SK-N-SH treated with all-trans-retinoic acid at 6 μM for 48 hours (cell line): ENCODE results near the gene PTPRN2.

Source experiments
- ATAC-seq: fragments of 200-7000 bp; cut with Tn5 transposase; 3 replicates; pipeline ENCODE4 v1.9.1; 2020; ENCODE audit warnings: mild to moderate bottlenecking, moderate library complexity
- ARNTL ChIP-seq: fragments of 450-650 bp; formaldehyde crosslinking; IDR thresholded peaks from 2 replicates; pipeline ENCODE4 v1.5.0; 2020; ENCODE audit warnings: low read depth, mild to moderate bottlenecking, moderate library complexity, borderline replicate concordance
- BACH2 ChIP-seq: fragments of 250-450 bp; sonication (Bioruptor Pico); IDR thresholded peaks from 2 replicates; pipeline ENCODE4 v1.9.0; 2021; ENCODE audit warnings: mild to moderate bottlenecking, borderline replicate concordance
- CSDC2 ChIP-seq: fragments of 250-450 bp; sonication (Bioruptor Pico); IDR thresholded peaks from 2 replicates; pipeline ENCODE4 v1.5.0; 2020; ENCODE audit warnings: mild to moderate bottlenecking, moderate library complexity
- ESRRG ChIP-seq: fragments of 250-450 bp; sonication (Bioruptor Pico); IDR thresholded peaks from 2 replicates; pipeline ENCODE4 v1.6.1; 2021; ENCODE audit warnings: mild to moderate bottlenecking
- GLIS3 ChIP-seq: fragments of 250-450 bp; sonication (Bioruptor Pico); IDR thresholded peaks from 2 replicates; pipeline ENCODE4 v1.5.0; 2020; ENCODE audit warnings: mild to moderate bottlenecking, moderate library complexity
- ISL1 ChIP-seq: fragments of 250-450 bp; sonication (Bioruptor Pico); IDR thresholded peaks from 2 replicates; pipeline ENCODE4 v2.1.2; 2022; ENCODE audit warnings: mild to moderate bottlenecking, moderate library complexity
- OSR1 ChIP-seq: fragments of 250-450 bp; sonication (Bioruptor Pico); IDR thresholded peaks from 2 replicates; pipeline ENCODE4 v1.8.0; 2022; ENCODE audit warnings: moderate library complexity, mild to moderate bottlenecking, inconsistent platforms
- PPARA ChIP-seq: fragments of 250-450 bp; sonication (Bioruptor Pico); IDR thresholded peaks from 2 replicates; pipeline ENCODE4 v1.5.0; 2020; ENCODE audit warnings: mild to moderate bottlenecking, borderline replicate concordance
- RARB ChIP-seq: fragments of 250-450 bp; sonication (Bioruptor Pico); IDR thresholded peaks from 2 replicates; pipeline ENCODE4 v1.8.0; 2021; ENCODE audit warnings: mild to moderate bottlenecking, moderate library complexity
- SNAI2 ChIP-seq: fragments of 250-450 bp; sonication (Bioruptor Pico); IDR thresholded peaks from 2 replicates; pipeline ENCODE4 v1.5.0; 2020; ENCODE audit warnings: mild to moderate bottlenecking, moderate library complexity
- TCF4 ChIP-seq: fragments of 250-450 bp; sonication (Bioruptor Pico); IDR thresholded peaks from 2 replicates; pipeline ENCODE4 v1.8.0; 2021; ENCODE audit warnings: mild to moderate bottlenecking, moderate library complexity, borderline replicate concordance
- TOX ChIP-seq: fragments of 250-450 bp; sonication (Bioruptor Pico); IDR thresholded peaks from 2 replicates; pipeline ENCODE4 v1.8.0; 2021; ENCODE audit warnings: mild to moderate bottlenecking, moderate library complexity, borderline replicate concordance
- ZC3H10 ChIP-seq: fragments of 250-450 bp; sonication (Bioruptor Pico); IDR thresholded peaks from 2 replicates; pipeline ENCODE4 v1.5.1; 2021; ENCODE audit warnings: mild to moderate bottlenecking, moderate library complexity
- ZFP30 ChIP-seq: fragments of 450-650 bp; formaldehyde crosslinking; IDR thresholded peaks from 2 replicates; pipeline ENCODE4 v1.5.0; 2022; ENCODE audit warnings: mild to moderate bottlenecking, moderate library complexity
- ZNF565 ChIP-seq: fragments of 450-650 bp; formaldehyde crosslinking; conservative IDR thresholded peaks from 2 replicates; pipeline ENCODE4 v1.5.0; 2020; ENCODE audit warnings: low read depth, mild to moderate bottlenecking, moderate library complexity
- TF ChIP-seq, protein P1 (sequence below): fragments of 250-450 bp; sonication (Bioruptor Pico); IDR thresholded peaks from 2 replicates; pipeline ENCODE4 v1.5.0; 2020; ENCODE audit warnings: mild to moderate bottlenecking, moderate library complexity
- TF ChIP-seq, protein P2 (sequence below): fragments of 250-450 bp; sonication (Bioruptor Pico); IDR thresholded peaks from 2 replicates; pipeline ENCODE4 v1.8.0; 2020; ENCODE audit warnings: mild to moderate bottlenecking, moderate library complexity, borderline replicate concordance
- TF ChIP-seq, protein P3 (sequence below): fragments of 250-450 bp; sonication (Bioruptor Pico); IDR thresholded peaks from 2 replicates; pipeline ENCODE4 v1.5.1; 2021; ENCODE audit warnings: mild to moderate bottlenecking, moderate library complexity
- TF ChIP-seq, protein P4 (sequence below): fragments of 250-450 bp; sonication (Bioruptor Pico); IDR thresholded peaks from 2 replicates; pipeline ENCODE4 v1.5.1; 2020; ENCODE audit warnings: low read depth, mild to moderate bottlenecking, moderate library complexity
- TF ChIP-seq, protein P5 (sequence below): fragments of 250-450 bp; sonication (Bioruptor Pico); IDR thresholded peaks from 2 replicates; pipeline ENCODE4 v1.8.0; 2021; ENCODE audit warnings: low read depth, mild to moderate bottlenecking, moderate library complexity, borderline replicate concordance

Gene PTPRN2

DNA sequence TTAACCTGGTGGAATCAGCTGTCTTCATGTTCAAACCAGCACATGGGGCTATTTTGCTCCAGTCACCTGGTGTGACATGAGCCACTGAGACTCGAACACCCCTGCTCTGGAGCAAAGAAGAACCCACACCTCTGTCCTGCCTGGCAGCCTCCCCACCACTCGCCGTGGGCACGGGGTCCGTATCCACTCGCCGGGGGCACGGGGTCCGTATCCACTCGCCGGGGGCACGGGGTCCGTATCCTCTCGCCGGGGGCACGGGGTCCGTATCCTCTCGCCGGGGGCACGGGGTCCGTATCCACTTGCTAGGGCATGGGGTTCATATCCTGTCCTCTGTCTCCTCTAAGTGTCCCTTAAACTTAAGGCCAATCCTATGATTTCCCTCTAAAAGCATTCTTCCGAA is 558.7 kb downstream of the PTPRN2 start:
- TF ChIP-seq TOX (no peak), CSDC2 (no peak), ESRRG (CRISPR knock-in tag) (no peak), ZNF565 (CRISPR knock-in tag) (no peak), BACH2 (CRISPR knock-in tag) (no peak), GLIS3 (CRISPR knock-in tag) (no peak), ZC3H10 (CRISPR knock-in tag) (no peak), RARB (no peak), OSR1 (CRISPR knock-in tag) (no peak), ZFP30 (CRISPR knock-in tag) (no peak), ISL1 (no peak), SNAI2 (CRISPR knock-in tag) (no peak), ARNTL (CRISPR knock-in tag) (no peak), PPARA (no peak), TCF4 (CRISPR knock-in tag) (no peak)
- TF ChIP-seq, protein P1, sequence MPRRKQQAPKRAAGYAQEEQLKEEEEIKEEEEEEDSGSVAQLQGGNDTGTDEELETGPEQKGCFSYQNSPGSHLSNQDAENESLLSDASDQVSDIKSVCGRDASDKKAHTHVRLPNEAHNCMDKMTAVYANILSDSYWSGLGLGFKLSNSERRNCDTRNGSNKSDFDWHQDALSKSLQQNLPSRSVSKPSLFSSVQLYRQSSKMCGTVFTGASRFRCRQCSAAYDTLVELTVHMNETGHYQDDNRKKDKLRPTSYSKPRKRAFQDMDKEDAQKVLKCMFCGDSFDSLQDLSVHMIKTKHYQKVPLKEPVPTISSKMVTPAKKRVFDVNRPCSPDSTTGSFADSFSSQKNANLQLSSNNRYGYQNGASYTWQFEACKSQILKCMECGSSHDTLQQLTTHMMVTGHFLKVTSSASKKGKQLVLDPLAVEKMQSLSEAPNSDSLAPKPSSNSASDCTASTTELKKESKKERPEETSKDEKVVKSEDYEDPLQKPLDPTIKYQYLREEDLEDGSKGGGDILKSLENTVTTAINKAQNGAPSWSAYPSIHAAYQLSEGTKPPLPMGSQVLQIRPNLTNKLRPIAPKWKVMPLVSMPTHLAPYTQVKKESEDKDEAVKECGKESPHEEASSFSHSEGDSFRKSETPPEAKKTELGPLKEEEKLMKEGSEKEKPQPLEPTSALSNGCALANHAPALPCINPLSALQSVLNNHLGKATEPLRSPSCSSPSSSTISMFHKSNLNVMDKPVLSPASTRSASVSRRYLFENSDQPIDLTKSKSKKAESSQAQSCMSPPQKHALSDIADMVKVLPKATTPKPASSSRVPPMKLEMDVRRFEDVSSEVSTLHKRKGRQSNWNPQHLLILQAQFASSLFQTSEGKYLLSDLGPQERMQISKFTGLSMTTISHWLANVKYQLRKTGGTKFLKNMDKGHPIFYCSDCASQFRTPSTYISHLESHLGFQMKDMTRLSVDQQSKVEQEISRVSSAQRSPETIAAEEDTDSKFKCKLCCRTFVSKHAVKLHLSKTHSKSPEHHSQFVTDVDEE (CRISPR knock-in tag), result no peak
- TF ChIP-seq, protein P2, sequence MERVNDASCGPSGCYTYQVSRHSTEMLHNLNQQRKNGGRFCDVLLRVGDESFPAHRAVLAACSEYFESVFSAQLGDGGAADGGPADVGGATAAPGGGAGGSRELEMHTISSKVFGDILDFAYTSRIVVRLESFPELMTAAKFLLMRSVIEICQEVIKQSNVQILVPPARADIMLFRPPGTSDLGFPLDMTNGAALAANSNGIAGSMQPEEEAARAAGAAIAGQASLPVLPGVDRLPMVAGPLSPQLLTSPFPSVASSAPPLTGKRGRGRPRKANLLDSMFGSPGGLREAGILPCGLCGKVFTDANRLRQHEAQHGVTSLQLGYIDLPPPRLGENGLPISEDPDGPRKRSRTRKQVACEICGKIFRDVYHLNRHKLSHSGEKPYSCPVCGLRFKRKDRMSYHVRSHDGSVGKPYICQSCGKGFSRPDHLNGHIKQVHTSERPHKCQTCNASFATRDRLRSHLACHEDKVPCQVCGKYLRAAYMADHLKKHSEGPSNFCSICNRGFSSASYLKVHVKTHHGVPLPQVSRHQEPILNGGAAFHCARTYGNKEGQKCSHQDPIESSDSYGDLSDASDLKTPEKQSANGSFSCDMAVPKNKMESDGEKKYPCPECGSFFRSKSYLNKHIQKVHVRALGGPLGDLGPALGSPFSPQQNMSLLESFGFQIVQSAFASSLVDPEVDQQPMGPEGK, result no peak
- TF ChIP-seq, protein P3, sequence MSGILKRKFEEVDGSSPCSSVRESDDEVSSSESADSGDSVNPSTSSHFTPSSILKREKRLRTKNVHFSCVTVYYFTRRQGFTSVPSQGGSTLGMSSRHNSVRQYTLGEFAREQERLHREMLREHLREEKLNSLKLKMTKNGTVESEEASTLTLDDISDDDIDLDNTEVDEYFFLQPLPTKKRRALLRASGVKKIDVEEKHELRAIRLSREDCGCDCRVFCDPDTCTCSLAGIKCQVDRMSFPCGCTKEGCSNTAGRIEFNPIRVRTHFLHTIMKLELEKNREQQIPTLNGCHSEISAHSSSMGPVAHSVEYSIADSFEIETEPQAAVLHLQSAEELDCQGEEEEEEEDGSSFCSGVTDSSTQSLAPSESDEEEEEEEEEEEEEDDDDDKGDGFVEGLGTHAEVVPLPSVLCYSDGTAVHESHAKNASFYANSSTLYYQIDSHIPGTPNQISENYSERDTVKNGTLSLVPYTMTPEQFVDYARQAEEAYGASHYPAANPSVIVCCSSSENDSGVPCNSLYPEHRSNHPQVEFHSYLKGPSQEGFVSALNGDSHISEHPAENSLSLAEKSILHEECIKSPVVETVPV (CRISPR knock-in tag), result no peak
- TF ChIP-seq, protein P4, sequence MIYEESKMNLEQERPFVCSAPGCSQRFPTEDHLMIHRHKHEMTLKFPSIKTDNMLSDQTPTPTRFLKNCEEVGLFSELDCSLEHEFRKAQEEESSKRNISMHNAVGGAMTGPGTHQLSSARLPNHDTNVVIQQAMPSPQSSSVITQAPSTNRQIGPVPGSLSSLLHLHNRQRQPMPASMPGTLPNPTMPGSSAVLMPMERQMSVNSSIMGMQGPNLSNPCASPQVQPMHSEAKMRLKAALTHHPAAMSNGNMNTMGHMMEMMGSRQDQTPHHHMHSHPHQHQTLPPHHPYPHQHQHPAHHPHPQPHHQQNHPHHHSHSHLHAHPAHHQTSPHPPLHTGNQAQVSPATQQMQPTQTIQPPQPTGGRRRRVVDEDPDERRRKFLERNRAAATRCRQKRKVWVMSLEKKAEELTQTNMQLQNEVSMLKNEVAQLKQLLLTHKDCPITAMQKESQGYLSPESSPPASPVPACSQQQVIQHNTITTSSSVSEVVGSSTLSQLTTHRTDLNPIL, result no peak
- TF ChIP-seq, protein P5, sequence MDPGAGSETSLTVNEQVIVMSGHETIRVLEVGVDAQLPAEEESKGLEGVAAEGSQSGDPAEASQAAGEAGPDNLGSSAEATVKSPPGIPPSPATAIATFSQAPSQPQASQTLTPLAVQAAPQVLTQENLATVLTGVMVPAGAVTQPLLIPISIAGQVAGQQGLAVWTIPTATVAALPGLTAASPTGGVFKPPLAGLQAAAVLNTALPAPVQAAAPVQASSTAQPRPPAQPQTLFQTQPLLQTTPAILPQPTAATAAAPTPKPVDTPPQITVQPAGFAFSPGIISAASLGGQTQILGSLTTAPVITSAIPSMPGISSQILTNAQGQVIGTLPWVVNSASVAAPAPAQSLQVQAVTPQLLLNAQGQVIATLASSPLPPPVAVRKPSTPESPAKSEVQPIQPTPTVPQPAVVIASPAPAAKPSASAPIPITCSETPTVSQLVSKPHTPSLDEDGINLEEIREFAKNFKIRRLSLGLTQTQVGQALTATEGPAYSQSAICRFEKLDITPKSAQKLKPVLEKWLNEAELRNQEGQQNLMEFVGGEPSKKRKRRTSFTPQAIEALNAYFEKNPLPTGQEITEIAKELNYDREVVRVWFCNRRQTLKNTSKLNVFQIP (CRISPR knock-in tag), result no peak
- no peak for ATAC-seq

DNA sequence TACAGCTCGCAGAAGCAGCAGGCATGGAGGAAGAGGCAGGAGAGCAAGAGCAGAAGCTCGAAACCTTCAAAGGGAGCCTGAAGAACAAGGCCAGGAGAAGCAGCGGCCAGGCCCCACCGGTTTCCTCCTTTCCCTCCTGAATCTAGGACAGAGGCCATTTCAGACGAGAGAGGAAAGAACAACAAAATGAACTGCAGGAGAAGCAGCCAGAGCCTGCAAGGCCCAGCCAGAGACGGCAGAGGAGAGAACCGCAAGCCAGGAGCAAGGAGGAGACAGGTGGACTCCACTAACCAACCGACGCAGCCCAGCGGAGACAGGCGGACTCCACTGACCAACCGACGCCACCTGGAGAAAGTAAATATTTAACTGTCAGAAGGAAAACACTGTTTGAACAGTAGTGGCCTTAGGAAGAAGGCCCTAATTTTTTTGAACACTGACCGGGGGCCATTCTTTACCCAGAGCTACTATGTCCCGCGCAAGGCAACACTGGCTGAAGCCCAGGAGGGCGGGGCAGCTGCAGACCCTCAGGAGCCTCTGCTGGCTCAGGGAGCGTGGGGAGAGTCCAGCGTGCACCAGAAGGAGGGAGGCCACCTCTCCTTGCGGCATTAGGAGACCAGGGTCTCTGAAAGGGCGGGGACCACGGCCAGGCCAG is 559.2 kb downstream of the PTPRN2 start:
- TF ChIP-seq OSR1 (CRISPR knock-in tag) (no peak), RARB (no peak), TOX (no peak), TCF4 (CRISPR knock-in tag) (no peak), ZC3H10 (CRISPR knock-in tag) (no peak), ARNTL (CRISPR knock-in tag) (no peak)
- TF ChIP-seq, protein P1 (CRISPR knock-in tag), result no peak
- TF ChIP-seq, protein P4, result no peak
- TF ChIP-seq, protein P3 (CRISPR knock-in tag), result no peak
- no peak for ATAC-seq
